H9 (cell line): Measurements from ENCODE around the gene CYP27A1. TPM values are rescaled to one million over a fixed set of nuclear protein-coding genes. Genes with fewer than 3 reads are reported as not detected.

Source experiments
- DNase-seq: peaks from one replicate; pipeline ENCODE4 v3.0.0-alpha.2; 2017
- H2AFZ ChIP-seq: one replicate; pipeline ENCODE4 v1.6.1; 2013; ENCODE audit warnings: mild to moderate bottlenecking, low read length, control low read depth, moderate library complexity
- H2AK5ac ChIP-seq: 2 replicates; pipeline ENCODE4 v1.6.1; 2013; ENCODE audit warnings: low read length, control low read depth, mixed read lengths; ENCODE audit not compliant: insufficient read length
- H2BK120ac ChIP-seq: one replicate; pipeline ENCODE4 v1.6.1; 2013; ENCODE audit warnings: low read depth, mild to moderate bottlenecking, low read length, control low read depth, inconsistent platforms; ENCODE audit not compliant: poor library complexity, severe bottlenecking
- H2BK12ac ChIP-seq: 2 replicates; pipeline ENCODE4 v1.6.1; 2013; ENCODE audit warnings: low read length, control low read depth, mixed read lengths, low read depth; ENCODE audit not compliant: insufficient read length
- H2BK15ac ChIP-seq: 2 replicates; pipeline ENCODE4 v1.6.1; 2013; ENCODE audit warnings: low read depth, low read length, control low read depth
- H2BK20ac ChIP-seq: one replicate; pipeline ENCODE4 v1.6.1; 2013; ENCODE audit warnings: low read depth, mild to moderate bottlenecking, low read length, control low read depth, inconsistent platforms; ENCODE audit not compliant: poor library complexity, severe bottlenecking
- H2BK5ac ChIP-seq: 2 replicates; pipeline ENCODE4 v1.6.1; 2013; ENCODE audit warnings: low read length, control low read depth, mixed read lengths; ENCODE audit not compliant: insufficient read length
- H3K14ac ChIP-seq: 2 replicates; pipeline ENCODE4 v1.6.1; 2013; ENCODE audit warnings: low read length, control low read depth; ENCODE audit not compliant: insufficient read depth
- H3K18ac ChIP-seq: 2 replicates; pipeline ENCODE4 v1.6.1; 2013; ENCODE audit warnings: low read depth, mild to moderate bottlenecking, mixed read lengths, low read length, control low read depth; ENCODE audit not compliant: insufficient read length
- H3K23ac ChIP-seq: 2 replicates; pipeline ENCODE4 v1.6.1; 2013; ENCODE audit warnings: low read length, control low read depth, mixed read lengths, low read depth; ENCODE audit not compliant: insufficient read length
- H3K23me2 ChIP-seq: 2 replicates; pipeline ENCODE4 v1.6.1; 2013; ENCODE audit warnings: low read depth, mild to moderate bottlenecking, mixed read lengths, low read length, control low read depth; ENCODE audit not compliant: insufficient read length, poor library complexity, severe bottlenecking
- H3K27ac ChIP-seq: 2 replicates; pipeline ENCODE4 v1.5.1; 2013; ENCODE audit warnings: low read length, control low read depth, mixed read lengths, low read depth; ENCODE audit not compliant: insufficient read length
- H3K27me3 ChIP-seq: 2 replicates; pipeline ENCODE4 v1.6.1; 2013; ENCODE audit warnings: low read length, control low read depth, inconsistent platforms; ENCODE audit not compliant: insufficient read depth
- H3K4ac ChIP-seq: 2 replicates; pipeline ENCODE4 v1.6.1; 2013; ENCODE audit warnings: low read depth, mild to moderate bottlenecking, control low read depth, inconsistent platforms, low read length, moderate library complexity
- H3K4me1 ChIP-seq: 2 replicates; pipeline ENCODE4 v1.6.1; 2013; ENCODE audit warnings: low read length, control low read depth, inconsistent platforms; ENCODE audit not compliant: insufficient read depth
- H3K4me2 ChIP-seq: 2 replicates; pipeline ENCODE4 v1.6.1; 2013; ENCODE audit warnings: low read length, control low read depth, mixed read lengths; ENCODE audit not compliant: insufficient read length, insufficient read depth
- H3K56ac ChIP-seq: 2 replicates; pipeline ENCODE4 v1.6.1; 2013; ENCODE audit warnings: low read depth, mild to moderate bottlenecking, mixed read lengths, low read length, control low read depth; ENCODE audit not compliant: insufficient read length
- H3K79me1 ChIP-seq: 2 replicates; pipeline ENCODE4 v1.6.1; 2013; ENCODE audit warnings: low read depth, mild to moderate bottlenecking, moderate library complexity, low read length, control low read depth, inconsistent platforms; ENCODE audit not compliant: insufficient read depth, poor library complexity, severe bottlenecking
- H3K79me2 ChIP-seq: 2 replicates; pipeline ENCODE4 v1.6.1; 2013; ENCODE audit warnings: low read length, control low read depth, inconsistent platforms; ENCODE audit not compliant: insufficient read depth
- H3K9ac ChIP-seq: 2 replicates; pipeline ENCODE4 v1.6.1; 2013; ENCODE audit warnings: low read length, control low read depth, mixed read lengths; ENCODE audit not compliant: insufficient read length; ENCODE audit errors: extremely low read depth
- H3K9me3 ChIP-seq: one replicate; pipeline ENCODE4 v1.6.1; 2013; ENCODE audit warnings: low read depth, low read length, inconsistent platforms; ENCODE audit not compliant: control insufficient read depth
- H3T11ph ChIP-seq: one replicate; pipeline ENCODE4 v1.6.1; 2013; ENCODE audit warnings: mild to moderate bottlenecking, low read length, control low read depth, inconsistent platforms
- H4K20me1 ChIP-seq: one replicate; pipeline ENCODE4 v1.6.1; 2013; ENCODE audit not compliant: control insufficient read depth, insufficient read length, insufficient read depth
- H4K5ac ChIP-seq: 2 replicates; pipeline ENCODE4 v1.6.1; 2013; ENCODE audit warnings: low read depth, mild to moderate bottlenecking, mixed read lengths, low read length, control low read depth; ENCODE audit not compliant: insufficient read length
- H4K8ac ChIP-seq: replicated peaks from 2 replicates; pipeline ENCODE4 v1.6.1; 2013; ENCODE audit warnings: low read length, control low read depth, mixed read lengths, low read depth; ENCODE audit not compliant: insufficient read length
- H4K91ac ChIP-seq: 2 replicates; pipeline ENCODE4 v1.6.1; 2013; ENCODE audit warnings: low read depth, mild to moderate bottlenecking, moderate library complexity, mixed read lengths, low read length, control low read depth; ENCODE audit not compliant: insufficient read length
- H3K27ac Mint-ChIP-seq, 3 experiments: 2 replicates in 2 of 3; 3 replicates in 1 of 3; pipeline ENCODE4 v1.8.0; 2020 to 2021; ENCODE audit warnings: mixed read lengths in 3 of 3, mild to moderate bottlenecking in 1 of 3, moderate library complexity in 1 of 3
- H3K27me3 Mint-ChIP-seq: 2 replicates; pipeline ENCODE4 v1.8.0; 2021; ENCODE audit warnings: low read depth, mild to moderate bottlenecking, moderate library complexity, mixed read lengths
- H3K36me3 Mint-ChIP-seq, 3 experiments: 2 replicates in 2 of 3; 3 replicates in 1 of 3; pipeline ENCODE4 v1.8.0; 2020 to 2021; ENCODE audit warnings: low read depth in 3 of 3, mixed read lengths in 3 of 3; ENCODE audit not compliant: insufficient read depth in 1 of 3
- H3K4me1 Mint-ChIP-seq, 2 experiments: 2 replicates each; pipeline ENCODE4 v1.8.0; 2020; ENCODE audit warnings: mixed read lengths in 2 of 2
- H3K4me3 Mint-ChIP-seq, 2 experiments: 2 replicates in 1 of 2; 3 replicates in 1 of 2; pipeline ENCODE4 v1.8.0; 2020 to 2021; ENCODE audit warnings: mild to moderate bottlenecking in 2 of 2, mixed read lengths in 2 of 2, moderate library complexity in 1 of 2
- H3K9me3 Mint-ChIP-seq, 2 experiments: 2 replicates in 1 of 2; 3 replicates in 1 of 2; pipeline ENCODE4 v1.8.0; 2020; ENCODE audit warnings: mild to moderate bottlenecking in 2 of 2, mixed read lengths in 2 of 2, moderate library complexity in 1 of 2
- CTCF ChIP-seq: fragments of 200-600 bp; sonication (generic); conservative IDR thresholded peaks from 3 replicates; pipeline ENCODE4 v1.8.0; 2021; ENCODE audit warnings: antibody characterized with exemption, mild to moderate bottlenecking
- WGBS: extraction: QIAGEN DNeasy Blood & Tissue Kit; methylation state at CpG from one replicate; pipeline ENCODE4 v1.1.7; 2013; ENCODE audit warnings: missing lambda C conversion rate, low lambda C conversion rate, mixed read lengths; ENCODE audit not compliant: insufficient read length; ENCODE audit errors: extremely low coverage; 5-methylcytosine and 5-hydroxymethylcytosine counted together
- total RNA-seq: library from RNA; stranded (reverse); gene quantifications from 2 replicates; pipeline ENCODE4 v1.2.1, GENCODE V29; 2021

The CYP27A1 gene
- total RNA-seq, 1 experiment from 2014 or later, result 3.1 TPM

GRCh38 chr2:218834685-218835084, 52.7 kb downstream of the CYP27A1 start:
- H3T11ph ChIP-seq, result no peak overlapping the region
- no peak overlapping the region for H2AK5ac ChIP-seq
- no peaks in the 10 kb centered on the region for H3K9me3 ChIP-seq
- no peak overlapping the region for H3K18ac ChIP-seq
- no peaks in the 10 kb centered on the region for H4K20me1 ChIP-seq
- no peak overlapping the region for H3K14ac ChIP-seq
- H3K79me1 ChIP-seq, result no peaks in the 10 kb centered on the region
- Mint-ChIP-seq H3K27ac (no peak overlapping the region), H3K4me1 (peaks cover 3 to 5% of the 10 kb centered on the region in 2 experiments; a peak in 1 of 4 replicates), H3K27me3 (peaks cover 25% of the 10 kb centered on the region), H3K4me3 (no peak overlapping the region), H3K9me3 (no peaks in the 10 kb centered on the region; a peak in 2 of 5 replicates), H3K36me3 (no peaks in the 10 kb centered on the region)
- H3K56ac ChIP-seq, result no peak overlapping the region
- no peak overlapping the region for H2BK12ac ChIP-seq
- no peak overlapping the region for H2BK5ac ChIP-seq
- WGBS, result no CpG with 5 or more reads among the region's 4 CpGs
- no peak overlapping the region for H3K23ac ChIP-seq
- no peak overlapping the region for H4K5ac ChIP-seq
- H3K23me2 ChIP-seq, result no peaks in the 10 kb centered on the region
- H3K27ac ChIP-seq, result no peak overlapping the region
- no peak overlapping the region for H3K9ac ChIP-seq
- no peak overlapping the region for H4K8ac ChIP-seq
- no peak overlapping the region for H4K91ac ChIP-seq
- no peaks in the 10 kb centered on the region for H3K4me1 ChIP-seq
- no peak overlapping the region for H3K4me2 ChIP-seq
- no peak overlapping the region for H2BK15ac ChIP-seq
- no peaks in the 10 kb centered on the region for H3K79me2 ChIP-seq
- no peak for DNase-seq
- H3K4ac ChIP-seq, result no peak overlapping the region
- H2BK120ac ChIP-seq, result no peak overlapping the region
- no peak for TF ChIP-seq CTCF
- no peak overlapping the region for H2AFZ ChIP-seq
- H2BK20ac ChIP-seq, result no peak overlapping the region
- H3K27me3 ChIP-seq, result no peaks in the 10 kb centered on the region
